Peyer's patch (tissue), 4 donors: ENCODE results near the gene ETV5.

ENCODE experiments used
- CTCF ChIP-seq, 6 experiments: fragments of 450-650 bp in 4 of 6; fragments of 200-600 bp in 2 of 6; sonication (generic) in 1 of 6; IDR thresholded peaks; one replicate each; pipeline ENCODE4 v1.5.1; 2017 to 2019; ENCODE audit warnings: antibody characterized with exemption in 6 of 6, mild to moderate bottlenecking in 3 of 6, moderate library complexity in 1 of 6
- POLR2A ChIP-seq, 2 donors: fragments of 450-650 bp; IDR thresholded peaks; one replicate each; pipeline ENCODE4 v1.5.1; 2017; ENCODE audit warnings: antibody characterized with exemption in 2 of 2, mild to moderate bottlenecking in 2 of 2, moderate library complexity in 2 of 2

GRCh38 chr3:186099178-186099577 lies 9.7 kb downstream of the ETV5 start:
- no peak for TF ChIP-seq POLR2A (IDR thresholded peaks at IDR 0.05)
- TF ChIP-seq CTCF (IDR thresholded peaks at IDR 0.05), result no peak
